ENCODE results near the gene OR7D2. TPM values are rescaled to one million over a fixed set of nuclear protein-coding genes. Genes with fewer than 3 reads are reported as not detected.
"Not testable (repeated sequence)": the region's sequence is repeated elsewhere in the genome, so short reads cannot be mapped to it uniquely, and the experiment has no call there.

Gene OR7D2
- total RNA-seq, 2 donors from 2014 or later: 0.08 to 0.57 TPM

DNA sequence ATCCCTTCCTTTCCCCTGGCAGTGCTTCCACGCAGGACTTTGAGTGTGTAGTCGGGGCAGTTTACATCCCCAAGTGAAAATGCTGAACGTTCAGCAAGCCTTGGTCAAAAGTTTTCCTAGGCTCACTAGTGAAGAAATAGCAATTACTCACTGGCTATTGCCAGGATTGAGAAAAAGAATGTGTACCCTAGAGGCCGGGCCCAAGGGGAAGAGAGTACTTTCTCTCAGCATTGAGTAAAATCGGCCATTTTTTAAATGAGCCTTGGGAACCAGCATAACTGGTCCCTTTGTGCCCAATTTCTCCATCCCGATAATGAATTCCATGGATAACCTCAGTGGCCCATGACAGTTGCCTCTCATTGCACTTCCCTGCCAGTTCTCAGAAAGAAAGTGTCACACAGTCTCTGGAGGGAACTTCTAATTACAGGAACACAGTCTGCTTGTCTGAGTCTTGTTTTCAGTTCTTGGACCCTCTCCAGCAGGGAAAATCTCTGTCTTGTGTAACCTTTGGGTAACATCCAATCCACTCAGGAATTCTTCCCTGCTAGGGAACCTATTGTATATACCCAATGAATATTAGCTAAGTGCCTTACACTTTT lies 7.3 kb upstream of the OR7D2 start:
- peaks cover 8 to 22% of the 10 kb centered on the region in 2 donors for H3K36me3 Mint-ChIP-seq
- DNase-seq (ENCODE audit: low spot score in 2 of 2) (no peak), ATAC-seq (no peak)
- H3K9me3 Mint-ChIP-seq: peaks cover 3 to 29% of the 10 kb centered on the region in 2 donors
- no peak overlapping the region for H3K27ac Mint-ChIP-seq

- DNase-seq (ENCODE audit: low spot score in 2 of 2) (no peak), ATAC-seq (no peak)
- no peaks in the 10 kb centered on the region for H3K36me3 Mint-ChIP-seq
- H3K27ac Mint-ChIP-seq: no peak overlapping the region
- peaks cover 0 to 10% of the 10 kb centered on the region in 2 donors for H3K9me3 Mint-ChIP-seq
These were observed 3.5 kb upstream of the OR7D2 start for GRCh38 chr19:9175326-9175725.

GRCh38 chr19:9183000-9183399 lies 4.2 kb downstream of the OR7D2 start:
- Mint-ChIP-seq H3K27ac (no peak overlapping the region), H3K9me3 (peaks cover 0 to 11% of the 10 kb centered on the region in 2 donors), H3K36me3 (peaks cover 0 to 8% of the 10 kb centered on the region in 2 donors)
- ATAC-seq: no peak
- DNase-seq (ENCODE audit: low spot score in 2 of 2): no peak

GRCh38 chr19:9187191-9187590 lies 8.4 kb downstream of the OR7D2 start:
- ATAC-seq: no peak
- Mint-ChIP-seq H3K9me3 (peaks cover 0 to 24% of the 10 kb centered on the region in 2 donors), H3K27ac (no peak overlapping the region), H3K36me3 (peaks cover 8 to 14% of the 10 kb centered on the region in 2 donors)
- DNase-seq (ENCODE audit: low spot score in 2 of 2): no peak

- H3K9me3 Mint-ChIP-seq: peaks cover 0 to 27% of the 10 kb centered on the region in 2 donors
- H3K36me3 Mint-ChIP-seq: peaks cover 8 to 14% of the 10 kb centered on the region in 2 donors
- ATAC-seq: no peak
- DNase-seq (ENCODE audit: low spot score in 2 of 2): no peak
- no peak overlapping the region for H3K27ac Mint-ChIP-seq
These were observed 10.8 kb downstream of the OR7D2 start for GRCh38 chr19:9189535-9189934.

GRCh38 chr19:9198044-9198443 lies 19.3 kb downstream of the OR7D2 start:
- not testable (repeated sequence) for DNase-seq (ENCODE audit: low spot score in 2 of 2); ATAC-seq; H3K9me3 Mint-ChIP-seq; H3K36me3 Mint-ChIP-seq; H3K27ac Mint-ChIP-seq

DNA sequence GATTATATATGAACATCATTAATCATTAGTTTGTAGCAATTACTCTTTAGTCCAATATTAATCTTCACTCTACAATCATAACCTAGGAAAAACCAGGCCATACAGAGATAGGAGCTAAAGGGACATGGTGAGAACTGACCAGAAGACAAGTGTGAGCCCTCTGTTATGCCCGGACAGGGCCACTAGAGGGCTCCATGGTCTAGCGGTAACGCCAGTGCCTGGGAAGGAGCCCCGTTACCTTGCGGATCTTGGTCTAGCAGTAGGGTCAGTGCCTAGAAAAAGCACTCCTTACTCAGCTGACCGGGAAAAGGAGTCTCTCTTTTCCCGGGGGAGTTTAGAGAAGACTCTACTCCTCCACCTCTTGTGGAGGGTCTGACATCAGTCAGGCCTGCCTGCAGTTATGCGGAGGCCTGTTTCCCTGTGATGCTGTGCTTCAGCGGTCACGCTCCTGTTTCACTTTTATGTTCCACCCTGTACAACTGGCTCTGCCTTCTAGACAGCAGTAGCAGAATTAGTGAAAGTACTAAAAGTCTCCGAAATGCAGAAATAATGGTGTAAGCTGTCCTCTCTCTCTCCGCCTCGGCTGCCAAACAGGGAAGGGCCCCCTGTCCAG lies 26.8 kb downstream of the OR7D2 start:
- DNase-seq (ENCODE audit: low spot score in 2 of 2) (peak; percentile 65 to 71), ATAC-seq (peak; percentile 63 to 79)
- Mint-ChIP-seq H3K27ac (no peak overlapping the region), H3K36me3 (no peaks in the 10 kb centered on the region), H3K9me3 (no peaks in the 10 kb centered on the region)

GRCh38 chr19:9219489-9219888 lies 40.7 kb downstream of the OR7D2 start, which contains the start of gene OR7D4:
OR7D4 (minus strand) TSS chr19:9219589; CDS start chr19:9214837, 4,752 bp downstream.
- no peak within 1 kb of the TSS for H3K27ac Mint-ChIP-seq
- H3K9me3 Mint-ChIP-seq: peaks cover 6 to 7% of the 10 kb centered on the region in 2 donors
- no peak for ATAC-seq
- no peak for DNase-seq (ENCODE audit: low spot score in 2 of 2)
- H3K36me3 Mint-ChIP-seq: peaks cover 6 to 9% of the 10 kb centered on the region in 2 donors

Other genes with a start within 250 kb of the OR7D2 start
- under 1 TPM in 1 of 2 donors, not detected in 1; 0.02 TPM for gene MUC16, start 168.6 kb upstream of the OR7D2 start, total RNA-seq
- gene OR1M1, start 91.9 kb upstream of the OR7D2 start, total RNA-seq: not detected
- not detected for gene OR7G2, start 71.5 kb upstream of the OR7D2 start, total RNA-seq
- gene OR7G1, start 63.2 kb upstream of the OR7D2 start, total RNA-seq: not detected
- gene OR7G3, start 52.0 kb upstream of the OR7D2 start, total RNA-seq: not detected
- 10 to 100 TPM; 45.7 to 50.4 TPM for gene ZNF317, start 38.6 kb upstream of the OR7D2 start, total RNA-seq
- gene OR7D4, start 40.6 kb downstream of the OR7D2 start, total RNA-seq: not detected
- gene OR7E24, start 72.0 kb downstream of the OR7D2 start, total RNA-seq: not detected
- 1 to 10 TPM; 6.0 to 8.8 TPM for gene ZNF699, start 130.9 kb downstream of the OR7D2 start, total RNA-seq
- 1 to 10 TPM; 8.2 to 9.2 TPM for gene ZNF559, start 145.2 kb downstream of the OR7D2 start, total RNA-seq
- 1 to 10 TPM in 1 of 2 donors, under 1 TPM in 1; 0.41 to 1.2 TPM for gene ZNF177, start 184.0 kb downstream of the OR7D2 start, total RNA-seq

All from activated naive CD4-positive, alpha-beta T cell treated with anti-CD3 and anti-CD28 coated beads, Interleukin-2, amount 50 U/mL, for 72 hours (primary cell).